Upper lobe of left lung (tissue), 4 donors: Measurements from ENCODE around the gene ALDH7A1.

ENCODE experiments used
- CTCF ChIP-seq, 6 experiments: fragments of 450-650 bp in 4 of 6; fragments of 200-600 bp in 2 of 6; sonication (generic) in 2 of 6; IDR thresholded peaks; one replicate each; pipeline ENCODE4 v1.5.1; 2016 to 2019; ENCODE audit warnings: antibody characterized with exemption in 6 of 6
- POLR2AphosphoS5 ChIP-seq, 2 donors: sonication (generic); formaldehyde crosslinking; IDR thresholded peaks; one replicate each; pipeline ENCODE4 v1.5.1; 2017; ENCODE audit warnings: antibody characterized with exemption in 2 of 2

DNA sequence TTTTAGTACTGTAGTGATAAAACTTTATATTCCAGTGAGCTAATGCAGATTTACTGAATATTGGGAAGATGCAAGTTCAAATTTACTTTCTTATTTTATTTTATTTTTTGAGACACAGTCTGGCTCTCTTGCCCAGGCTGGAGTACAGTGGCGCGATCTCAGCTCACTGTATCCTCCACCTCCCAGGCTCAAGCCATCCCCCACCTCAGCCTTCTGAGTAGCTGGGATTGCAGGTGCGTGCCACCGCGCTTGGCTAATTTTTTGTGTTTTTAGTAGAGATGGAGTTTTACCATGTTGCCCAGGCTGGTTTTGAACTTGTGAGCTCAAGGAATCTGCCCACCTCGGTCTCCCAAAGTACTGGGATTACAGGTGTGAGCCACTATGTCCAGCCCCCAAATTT is 15.6 kb upstream of the ALDH7A1 start:
- TF ChIP-seq POLR2AphosphoS5 (IDR thresholded peaks at IDR 0.05) (no peak), CTCF (IDR thresholded peaks at IDR 0.05) (no peak)
